Measurements from ENCODE around the gene FRAS1.
"Not testable (repeated sequence)": the region's sequence is repeated elsewhere in the genome, so short reads cannot be mapped to it uniquely, and the experiment has no call there.

The FRAS1 gene

GRCh38 chr4:78320349-78320935 lies 263.3 kb downstream of the FRAS1 start:
- no peak overlapping the region for H3K9ac ChIP-seq (ENCODE audit: low read depth, low read length)

DNA sequence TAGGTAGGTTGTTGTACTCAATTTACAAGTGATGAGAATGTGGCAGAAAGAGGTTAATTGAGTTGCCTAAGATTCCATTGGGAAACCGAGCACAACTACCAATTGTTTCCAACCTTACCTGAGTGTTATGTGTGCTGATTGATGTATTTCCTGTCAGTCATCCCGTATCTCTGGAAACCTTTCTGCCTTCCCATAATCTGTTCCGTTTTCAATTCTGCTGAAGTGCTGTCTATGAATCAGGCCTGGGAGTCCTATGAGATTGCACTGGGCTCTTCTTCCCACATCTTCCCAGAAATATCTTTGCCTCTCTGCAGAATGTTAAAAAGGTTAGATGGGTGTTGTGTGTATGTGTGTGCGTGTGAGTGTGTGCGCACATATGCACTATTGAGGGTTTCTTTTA lies 264.9 kb downstream of the FRAS1 start:
- H3K9ac ChIP-seq (ENCODE audit: low read depth, low read length), result no peak overlapping the region
- no peaks in the 10 kb centered on the region for H3K4me1 ChIP-seq (ENCODE audit: control insufficient read depth, insufficient read depth, low read length)
- no peak overlapping the region for H3K4me3 ChIP-seq (ENCODE audit: low read length)
- H3K36me3 ChIP-seq (ENCODE audit: insufficient read depth, low read length), result no peaks in the 10 kb centered on the region
- no peaks in the 10 kb centered on the region for H3K9me3 ChIP-seq (replicated peaks; ENCODE audit: low read length)
- no peaks in the 10 kb centered on the region for H3K27me3 ChIP-seq (ENCODE audit: control insufficient read depth, insufficient read depth, low read length)
- no peak overlapping the region for H3K4me2 ChIP-seq (ENCODE audit: low read length)

More at GRCh38 chr4:78320349-78320935, 263.3 kb downstream of the FRAS1 start:
- no peak overlapping the region for H3K4me2 ChIP-seq (ENCODE audit: low read length)
- H3K9me3 ChIP-seq (replicated peaks; ENCODE audit: low read length), result no peaks in the 10 kb centered on the region
- H3K27me3 ChIP-seq (ENCODE audit: control insufficient read depth, insufficient read depth, low read length), result no peaks in the 10 kb centered on the region
- no peaks in the 10 kb centered on the region for H3K4me1 ChIP-seq (ENCODE audit: control insufficient read depth, insufficient read depth, low read length)
- no peak overlapping the region for H3K4me3 ChIP-seq (ENCODE audit: low read length)
- no peaks in the 10 kb centered on the region for H3K36me3 ChIP-seq (ENCODE audit: insufficient read depth, low read length)

GRCh38 chr4:78323439-78323838 lies 266.3 kb downstream of the FRAS1 start:
- no peak overlapping the region for H3K4me3 ChIP-seq (ENCODE audit: low read length)
- H3K36me3 ChIP-seq (ENCODE audit: insufficient read depth, low read length), result no peaks in the 10 kb centered on the region
- no peak overlapping the region for H3K9ac ChIP-seq (ENCODE audit: low read depth, low read length)
- H3K9me3 ChIP-seq (replicated peaks; ENCODE audit: low read length), result no peaks in the 10 kb centered on the region
- no peaks in the 10 kb centered on the region for H3K4me1 ChIP-seq (ENCODE audit: control insufficient read depth, insufficient read depth, low read length)
- H3K4me2 ChIP-seq (ENCODE audit: low read length), result no peak overlapping the region
- H3K27me3 ChIP-seq (ENCODE audit: control insufficient read depth, insufficient read depth, low read length), result no peaks in the 10 kb centered on the region

DNA sequence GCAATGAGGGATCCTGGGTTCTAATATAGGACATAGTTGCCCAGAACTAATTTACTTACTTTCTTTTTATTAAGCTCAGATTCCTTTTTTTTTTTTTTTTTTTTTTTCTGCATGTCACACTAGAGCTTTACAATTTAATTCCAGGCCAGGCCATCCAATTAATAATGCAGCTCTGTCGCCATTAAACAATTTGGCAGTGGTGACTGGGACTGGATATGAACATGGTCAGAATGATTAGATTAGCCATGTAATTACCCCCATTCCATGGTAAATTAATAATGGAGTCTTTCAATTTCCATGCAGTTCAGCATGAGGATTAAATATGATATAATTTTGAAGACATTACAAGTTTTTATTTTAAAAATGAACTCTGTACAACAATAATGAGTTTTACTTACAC lies 267.5 kb downstream of the FRAS1 start:
- no peaks in the 10 kb centered on the region for H3K36me3 ChIP-seq (ENCODE audit: insufficient read depth, low read length)
- no peak overlapping the region for H3K9ac ChIP-seq (ENCODE audit: low read depth, low read length)
- no peak overlapping the region for H3K4me3 ChIP-seq (ENCODE audit: low read length)
- no peak overlapping the region for H3K4me2 ChIP-seq (ENCODE audit: low read length)
- H3K9me3 ChIP-seq (replicated peaks; ENCODE audit: low read length), result no peaks in the 10 kb centered on the region
- H3K4me1 ChIP-seq (ENCODE audit: control insufficient read depth, insufficient read depth, low read length), result no peaks in the 10 kb centered on the region
- H3K27me3 ChIP-seq (ENCODE audit: control insufficient read depth, insufficient read depth, low read length), result no peaks in the 10 kb centered on the region

DNA sequence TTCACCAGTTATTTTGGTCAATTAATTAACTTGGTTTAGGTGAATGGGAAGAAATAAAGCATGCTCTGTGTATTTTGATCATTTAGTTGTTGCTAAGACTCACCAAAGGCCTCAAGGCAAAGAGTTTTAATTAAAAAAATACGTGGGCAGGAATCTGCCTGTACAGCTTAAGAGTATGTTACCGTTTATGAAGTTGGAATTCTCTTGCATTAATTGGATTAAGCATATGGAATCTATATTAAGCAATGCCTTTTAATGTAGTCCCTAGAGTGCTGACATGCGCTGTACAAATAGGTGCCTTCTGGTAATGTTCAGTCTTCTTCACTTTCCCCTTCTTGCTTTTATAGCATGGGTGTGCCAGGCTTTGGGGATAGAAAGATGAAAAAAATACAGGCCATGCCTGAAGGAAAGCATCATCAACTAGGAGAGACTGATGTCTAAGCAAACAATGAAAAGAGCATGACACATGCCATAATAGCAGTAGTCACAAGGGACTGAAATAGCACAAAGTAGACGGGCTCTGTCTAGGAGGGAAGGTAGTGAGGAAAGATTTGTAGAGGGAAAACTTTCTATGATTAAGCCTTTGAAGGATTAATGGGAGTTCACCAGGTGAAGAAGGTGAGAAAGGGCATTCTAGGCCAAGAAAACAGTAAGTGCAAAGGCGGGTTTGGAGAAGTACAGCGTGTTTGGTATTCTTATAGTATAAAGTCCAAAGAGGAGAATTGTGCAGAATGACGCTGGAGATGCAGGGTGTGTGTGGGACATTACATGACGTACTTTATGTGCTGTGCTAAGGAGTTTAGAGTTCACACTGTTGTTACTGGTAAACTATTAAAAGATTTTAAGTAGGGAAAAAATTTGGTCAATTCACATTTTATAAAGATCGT lies 268.4 kb downstream of the FRAS1 start:
- H3K27me3 ChIP-seq (ENCODE audit: control insufficient read depth, insufficient read depth, low read length), result no peaks in the 10 kb centered on the region
- H3K4me3 ChIP-seq (ENCODE audit: low read length), result no peak overlapping the region
- H3K4me1 ChIP-seq (ENCODE audit: control insufficient read depth, insufficient read depth, low read length), result no peaks in the 10 kb centered on the region
- H3K9me3 ChIP-seq (replicated peaks; ENCODE audit: low read length), result no peaks in the 10 kb centered on the region
- H3K36me3 ChIP-seq (ENCODE audit: insufficient read depth, low read length), result no peaks in the 10 kb centered on the region
- no peak overlapping the region for H3K9ac ChIP-seq (ENCODE audit: low read depth, low read length)
- H3K4me2 ChIP-seq (ENCODE audit: low read length), result no peak overlapping the region

- H3K4me1 ChIP-seq (ENCODE audit: control insufficient read depth, insufficient read depth, low read length); H3K27me3 ChIP-seq (ENCODE audit: control insufficient read depth, insufficient read depth, low read length); H3K36me3 ChIP-seq (ENCODE audit: insufficient read depth, low read length); H3K4me2 ChIP-seq (ENCODE audit: low read length); H3K4me3 ChIP-seq (ENCODE audit: low read length); H3K9me3 ChIP-seq (replicated peaks; ENCODE audit: low read length); H3K9ac ChIP-seq (ENCODE audit: low read depth, low read length): not testable (repeated sequence)
These were observed 271.5 kb downstream of the FRAS1 start for GRCh38 chr4:78328591-78328990.

DNA sequence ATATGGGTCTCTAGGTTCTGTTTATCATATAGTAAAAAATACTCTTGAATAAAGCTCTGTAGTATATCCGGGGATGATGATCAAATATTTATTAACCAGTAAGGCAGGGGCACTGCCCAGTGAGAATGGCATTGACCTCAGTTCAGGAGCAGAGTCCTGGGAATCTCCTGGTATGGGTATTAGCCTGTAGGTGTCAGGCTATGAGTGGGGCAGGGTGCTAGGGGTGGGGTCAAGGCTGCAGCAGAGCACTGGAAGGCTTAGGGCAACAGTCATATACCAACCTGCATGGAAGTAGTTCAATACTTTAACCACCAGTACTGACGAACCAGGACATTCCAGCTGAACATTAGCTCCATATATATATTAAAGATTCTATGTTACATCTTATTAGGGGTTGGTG lies 274.1 kb downstream of the FRAS1 start:
- H3K4me3 ChIP-seq (ENCODE audit: low read length), result no peak overlapping the region
- no peaks in the 10 kb centered on the region for H3K27me3 ChIP-seq (ENCODE audit: control insufficient read depth, insufficient read depth, low read length)
- H3K9ac ChIP-seq (ENCODE audit: low read depth, low read length), result no peak overlapping the region
- H3K36me3 ChIP-seq (ENCODE audit: insufficient read depth, low read length), result no peaks in the 10 kb centered on the region
- H3K4me2 ChIP-seq (ENCODE audit: low read length), result no peak overlapping the region
- no peaks in the 10 kb centered on the region for H3K9me3 ChIP-seq (replicated peaks; ENCODE audit: low read length)
- H3K4me1 ChIP-seq (ENCODE audit: control insufficient read depth, insufficient read depth, low read length), result no peaks in the 10 kb centered on the region

DNA sequence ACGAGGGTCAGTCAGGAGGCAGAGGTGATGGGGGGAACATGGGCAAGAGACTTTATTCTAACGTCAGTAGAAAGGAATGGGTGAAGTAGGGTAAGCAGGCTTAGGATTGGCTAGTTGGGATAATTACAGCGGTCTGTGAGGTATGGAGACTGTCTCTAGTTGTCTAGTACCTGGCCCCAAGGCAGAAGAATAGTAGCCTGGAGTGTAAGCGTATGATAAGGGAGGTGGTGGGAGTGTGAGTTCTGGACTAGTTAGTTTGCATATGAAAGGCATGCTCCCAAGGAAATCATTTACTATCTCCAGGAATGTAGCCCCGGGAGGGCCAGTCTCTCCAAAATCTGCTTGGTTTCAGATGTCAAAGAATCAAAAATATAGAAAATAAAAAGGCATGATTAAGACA lies 274.8 kb downstream of the FRAS1 start:
- no peak overlapping the region for H3K4me2 ChIP-seq (ENCODE audit: low read length)
- H3K4me3 ChIP-seq (ENCODE audit: low read length), result no peak overlapping the region
- no peak overlapping the region for H3K9ac ChIP-seq (ENCODE audit: low read depth, low read length)
- no peaks in the 10 kb centered on the region for H3K36me3 ChIP-seq (ENCODE audit: insufficient read depth, low read length)
- H3K9me3 ChIP-seq (replicated peaks; ENCODE audit: low read length), result no peaks in the 10 kb centered on the region
- no peaks in the 10 kb centered on the region for H3K27me3 ChIP-seq (ENCODE audit: control insufficient read depth, insufficient read depth, low read length)
- H3K4me1 ChIP-seq (ENCODE audit: control insufficient read depth, insufficient read depth, low read length), result no peaks in the 10 kb centered on the region

DNA sequence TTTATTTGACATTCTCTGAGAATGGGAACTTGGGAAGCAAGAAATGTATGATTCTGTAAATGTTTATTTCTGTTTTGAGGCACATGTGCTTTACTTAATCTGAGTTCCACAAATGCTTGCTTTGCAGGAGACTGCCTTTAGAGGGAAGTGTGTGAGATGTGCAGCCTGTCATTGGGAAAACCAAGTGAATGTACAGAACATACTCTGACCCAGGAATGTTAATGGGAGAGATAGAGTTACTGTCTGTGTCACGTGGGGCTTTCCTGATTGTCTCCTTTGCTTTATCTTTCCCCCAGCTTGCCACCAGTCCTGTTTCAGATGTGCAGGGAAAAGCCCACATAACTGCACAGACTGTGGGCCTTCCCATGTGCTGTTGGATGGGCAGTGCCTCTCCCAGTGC lies 275.9 kb downstream of the FRAS1 start:
- Histone ChIP-seq H3K4me3 (ENCODE audit: low read length) (no peak overlapping the region), H3K9ac (ENCODE audit: low read depth, low read length) (no peak overlapping the region), H3K36me3 (ENCODE audit: insufficient read depth, low read length) (no peaks in the 10 kb centered on the region), H3K27me3 (ENCODE audit: control insufficient read depth, insufficient read depth, low read length) (no peaks in the 10 kb centered on the region), H3K4me2 (ENCODE audit: low read length) (no peak overlapping the region), H3K4me1 (ENCODE audit: control insufficient read depth, insufficient read depth, low read length) (no peaks in the 10 kb centered on the region), H3K9me3 (replicated peaks; ENCODE audit: low read length) (no peaks in the 10 kb centered on the region)

DNA sequence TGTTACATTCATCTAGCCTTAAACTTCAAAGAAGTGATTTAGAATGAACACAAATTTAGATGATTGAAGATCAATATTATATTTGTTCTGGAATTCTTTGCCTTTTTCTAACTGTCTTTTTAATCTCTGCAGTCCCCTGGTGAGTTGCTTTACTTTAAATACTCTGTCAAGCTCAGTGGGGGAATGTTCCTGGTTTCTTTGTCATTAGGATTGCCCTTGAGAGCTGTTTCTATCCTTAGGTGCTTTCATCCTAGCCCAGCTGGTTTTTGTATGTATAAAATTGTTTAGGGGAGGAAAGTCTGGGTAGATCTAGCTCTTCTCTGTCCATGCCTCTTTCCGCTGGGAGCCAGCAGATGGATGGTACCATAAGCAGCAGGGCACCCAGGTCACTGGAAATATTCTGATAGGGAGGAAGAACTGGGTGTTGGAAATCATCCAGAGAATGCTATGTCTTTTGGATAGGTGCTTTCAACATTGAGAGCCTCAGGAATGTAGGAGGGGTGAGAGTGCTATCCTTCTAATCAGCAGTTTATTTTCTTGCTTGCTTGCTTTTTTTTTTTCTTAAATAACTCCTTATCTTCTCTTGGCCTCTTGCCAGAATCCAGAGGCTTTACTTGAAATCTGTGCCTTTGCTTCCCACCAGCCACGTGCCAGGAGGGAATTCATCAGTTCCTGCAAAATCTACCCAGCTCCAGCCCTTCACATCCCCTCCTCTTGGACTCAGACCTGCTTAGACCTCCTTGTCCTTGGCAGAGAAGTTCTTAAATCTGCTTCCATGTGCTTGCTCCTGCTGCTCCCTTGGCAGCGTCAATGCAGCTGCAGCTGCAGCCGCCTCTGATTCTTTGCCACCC lies 279.2 kb downstream of the FRAS1 start:
- Histone ChIP-seq H3K27me3 (ENCODE audit: control insufficient read depth, insufficient read depth, low read length) (no peaks in the 10 kb centered on the region), H3K4me2 (ENCODE audit: low read length) (no peak overlapping the region)

GRCh38 chr4:78337244-78338020 lies 280.3 kb downstream of the FRAS1 start:
- no peak overlapping the region for H3K9ac ChIP-seq (ENCODE audit: low read depth, low read length)
- no peaks in the 10 kb centered on the region for H3K9me3 ChIP-seq (replicated peaks; ENCODE audit: low read length)
- no peaks in the 10 kb centered on the region for H3K4me1 ChIP-seq (ENCODE audit: control insufficient read depth, insufficient read depth, low read length)
- no peaks in the 10 kb centered on the region for H3K27me3 ChIP-seq (ENCODE audit: control insufficient read depth, insufficient read depth, low read length)
- no peaks in the 10 kb centered on the region for H3K36me3 ChIP-seq (ENCODE audit: insufficient read depth, low read length)
- H3K4me2 ChIP-seq (ENCODE audit: low read length), result no peak overlapping the region
- H3K4me3 ChIP-seq (ENCODE audit: low read length), result no peak overlapping the region

More for the DNA sequence above, 279.2 kb downstream of the FRAS1 start:
- Histone ChIP-seq H3K4me1 (ENCODE audit: control insufficient read depth, insufficient read depth, low read length) (no peaks in the 10 kb centered on the region), H3K9me3 (replicated peaks; ENCODE audit: low read length) (no peaks in the 10 kb centered on the region), H3K4me3 (ENCODE audit: low read length) (no peak overlapping the region), H3K9ac (ENCODE audit: low read depth, low read length) (no peak overlapping the region), H3K36me3 (ENCODE audit: insufficient read depth, low read length) (no peaks in the 10 kb centered on the region)

Measured in skeletal muscle satellite cell (primary cell).